A549 (cell line): ENCODE data around the gene KAT7.

Experiments
- CTCF ChIP-seq: fragments of >200 bp; sonication (Bioruptor Twin); formaldehyde crosslinking; IDR thresholded peaks from 3 replicates; pipeline ENCODE4 v1.5.1; 2016
- EP300 ChIP-seq, 2 experiments: fragments of >200 bp; sonication (Bioruptor Twin); formaldehyde crosslinking; IDR thresholded peaks; 2 replicates in 1 of 2; 3 replicates in 1 of 2; pipeline ENCODE4 v1.6.1; 2016 to 2017

- TF ChIP-seq EP300 (IDR thresholded peaks at IDR 0.05) (no peak), CTCF (no peak)
Observed at GRCh38 chr17:49871211-49871610, 82.7 kb downstream of the KAT7 start.
